Astrocyte of the spinal cord (primary cell): ENCODE results near the gene SOX18.
A peak's percentile ranks its signal among the peaks of the same experiment; 100 is the strongest.

Experiments
- DNase-seq: peaks from one replicate; pipeline ENCODE4 v3.0.0; 2011; ENCODE audit warnings: low read depth, low spot score
- H3K4me3 ChIP-seq: 2 replicates; pipeline ENCODE4 v1.5.1; 2011; ENCODE audit warnings: low read depth, mild to moderate bottlenecking, low read length, moderate library complexity
- CTCF ChIP-seq: IDR thresholded peaks from 2 replicates; pipeline ENCODE4 v1.5.1; 2012; ENCODE audit warnings: low read depth, mild to moderate bottlenecking, low read length, inconsistent platforms
- in situ Hi-C: cut with HindIII; loops from 2 replicates; pipeline ENCODE4 v1.10.0; 2017; ENCODE audit warnings: low sequenced_read_pairs

SOX18 gene

GRCh38 chr20:64063389-64064144, 14.1 kb upstream of the SOX18 start:
- TF ChIP-seq CTCF, result no peak
- no peak for DNase-seq
- in situ Hi-C loops, result no loop called here
- H3K4me3 ChIP-seq, result peak overlapping the region; percentile 80

GRCh38 chr20:64062596-64063388, 13.4 kb upstream of the SOX18 start, which contains the start of gene TCEA2:
TSS of gene TCEA2 (plus strand) at chr20:64063198. CDS start at chr20:64063313, 115 bp downstream.
- no peak for TF ChIP-seq CTCF
- in situ Hi-C loops, result no loop called here
- peak within 1 kb of the TSS; percentile 80 for H3K4me3 ChIP-seq

GRCh38 chr20:64062276-64062595, 12.8 kb upstream of the SOX18 start:
- DNase-seq, result no peak
- no peak for TF ChIP-seq CTCF
- in situ Hi-C loops, result no loop called here
- H3K4me3 ChIP-seq, result peak overlapping the region; percentile 80

More at GRCh38 chr20:64062596-64063388, 13.4 kb upstream of the SOX18 start, which contains the start of gene TCEA2:
- DNase-seq, result peak; percentile 95

GRCh38 chr20:64058536-64058935, 9.1 kb upstream of the SOX18 start:
- no peak overlapping the region for H3K4me3 ChIP-seq
- in situ Hi-C loops, result no loop called here
- DNase-seq, result peak; percentile 22

GRCh38 chr20:64057628-64058498, 8.4 kb upstream of the SOX18 start:
- in situ Hi-C loops, result no loop called here
- peak; percentile 35 for DNase-seq
- H3K4me3 ChIP-seq, result no peak overlapping the region
- peak; percentile 95 for TF ChIP-seq CTCF

More at GRCh38 chr20:64058536-64058935, 9.1 kb upstream of the SOX18 start:
- TF ChIP-seq CTCF, result no peak
